ENCODE measurements around the gene LIPF.

The LIPF gene

GRCh38 chr10:88664142-88664541 lies at the start of gene LIPF:
Gene LIPF (plus strand): TSS chr10:88664442. CDS start chr10:88667298, 2,856 bp downstream.
- Mint-ChIP-seq H3K9me3 (no peaks in the 10 kb centered on the region), H3K36me3 (ENCODE audit: low read depth) (no peaks in the 10 kb centered on the region)

GRCh38 chr10:88616250-88616977 lies 47.8 kb upstream of the LIPF start:
- Mint-ChIP-seq H3K27ac (no peak overlapping the region), H3K9me3 (peaks cover 5% of the 10 kb centered on the region), H3K27me3 (no peaks in the 10 kb centered on the region), H3K36me3 (ENCODE audit: low read depth) (no peaks in the 10 kb centered on the region), H3K4me1 (ENCODE audit: low read depth) (no peaks in the 10 kb centered on the region), H3K4me3 (no peak overlapping the region)

More at GRCh38 chr10:88664142-88664541, at the start of gene LIPF:
- peaks cover 8% of the 10 kb centered on the region for H3K27me3 Mint-ChIP-seq
- H3K4me1 Mint-ChIP-seq (ENCODE audit: low read depth) = no peaks in the 10 kb centered on the region
- H3K27ac Mint-ChIP-seq = no peak within 1 kb of the TSS
- no peak within 1 kb of the TSS for H3K4me3 Mint-ChIP-seq

- H3K4me1 Mint-ChIP-seq (ENCODE audit: low read depth) = no peaks in the 10 kb centered on the region
- peaks cover 5% of the 10 kb centered on the region for H3K9me3 Mint-ChIP-seq
- no peaks in the 10 kb centered on the region for H3K27me3 Mint-ChIP-seq
- H3K27ac Mint-ChIP-seq = no peak overlapping the region
- no peaks in the 10 kb centered on the region for H3K36me3 Mint-ChIP-seq (ENCODE audit: low read depth)
- no peak overlapping the region for H3K4me3 Mint-ChIP-seq
Measured at GRCh38 chr10:88617772-88618300, 46.4 kb upstream of the LIPF start.

GRCh38 chr10:88618496-88618895 lies 45.7 kb upstream of the LIPF start:
- Mint-ChIP-seq H3K4me1 (ENCODE audit: low read depth) (no peaks in the 10 kb centered on the region), H3K27me3 (no peaks in the 10 kb centered on the region), H3K9me3 (no peaks in the 10 kb centered on the region), H3K36me3 (ENCODE audit: low read depth) (no peaks in the 10 kb centered on the region), H3K4me3 (no peak overlapping the region), H3K27ac (no peak overlapping the region)

- H3K27me3 Mint-ChIP-seq = no peaks in the 10 kb centered on the region
- H3K36me3 Mint-ChIP-seq (ENCODE audit: low read depth) = no peaks in the 10 kb centered on the region
- no peaks in the 10 kb centered on the region for H3K4me1 Mint-ChIP-seq (ENCODE audit: low read depth)
- H3K27ac Mint-ChIP-seq = no peak overlapping the region
- no peaks in the 10 kb centered on the region for H3K9me3 Mint-ChIP-seq
- no peak overlapping the region for H3K4me3 Mint-ChIP-seq
Measured at GRCh38 chr10:88620441-88620840, 43.8 kb upstream of the LIPF start.

GRCh38 chr10:88623835-88624234 lies 40.4 kb upstream of the LIPF start:
- H3K27me3 Mint-ChIP-seq = no peaks in the 10 kb centered on the region
- no peaks in the 10 kb centered on the region for H3K36me3 Mint-ChIP-seq (ENCODE audit: low read depth)

GRCh38 chr10:88624840-88625239 lies 39.4 kb upstream of the LIPF start:
- Mint-ChIP-seq H3K36me3 (ENCODE audit: low read depth) (no peaks in the 10 kb centered on the region), H3K9me3 (peaks cover 4% of the 10 kb centered on the region), H3K4me3 (no peak overlapping the region), H3K4me1 (ENCODE audit: low read depth) (no peaks in the 10 kb centered on the region), H3K27ac (no peak overlapping the region), H3K27me3 (no peaks in the 10 kb centered on the region)

More at GRCh38 chr10:88623835-88624234, 40.4 kb upstream of the LIPF start:
- H3K4me1 Mint-ChIP-seq (ENCODE audit: low read depth) = no peaks in the 10 kb centered on the region
- H3K27ac Mint-ChIP-seq = no peak overlapping the region
- no peak overlapping the region for H3K4me3 Mint-ChIP-seq
- peaks cover 4% of the 10 kb centered on the region for H3K9me3 Mint-ChIP-seq

- Mint-ChIP-seq H3K4me3 (no peak overlapping the region), H3K36me3 (ENCODE audit: low read depth) (no peaks in the 10 kb centered on the region), H3K9me3 (peaks cover 5% of the 10 kb centered on the region), H3K27me3 (peaks cover 25% of the 10 kb centered on the region), H3K4me1 (ENCODE audit: low read depth) (no peaks in the 10 kb centered on the region), H3K27ac (no peak overlapping the region)
Measured at GRCh38 chr10:88640186-88640585, 24.1 kb upstream of the LIPF start.

GRCh38 chr10:88642209-88642608 lies 22.0 kb upstream of the LIPF start:
- H3K4me1 Mint-ChIP-seq (ENCODE audit: low read depth) = no peaks in the 10 kb centered on the region
- H3K27me3 Mint-ChIP-seq = peaks cover 22% of the 10 kb centered on the region
- no peaks in the 10 kb centered on the region for H3K36me3 Mint-ChIP-seq (ENCODE audit: low read depth)
- no peak overlapping the region for H3K4me3 Mint-ChIP-seq
- no peak overlapping the region for H3K27ac Mint-ChIP-seq
- peaks cover 5% of the 10 kb centered on the region for H3K9me3 Mint-ChIP-seq

GRCh38 chr10:88642963-88643362 lies 21.3 kb upstream of the LIPF start:
- Mint-ChIP-seq H3K4me1 (ENCODE audit: low read depth) (no peaks in the 10 kb centered on the region), H3K4me3 (no peak overlapping the region), H3K36me3 (ENCODE audit: low read depth) (no peaks in the 10 kb centered on the region), H3K27me3 (peaks cover 19% of the 10 kb centered on the region), H3K27ac (no peak overlapping the region), H3K9me3 (peaks cover 5% of the 10 kb centered on the region)

GRCh38 chr10:88647061-88647615 lies 17.1 kb upstream of the LIPF start:
- no peaks in the 10 kb centered on the region for H3K36me3 Mint-ChIP-seq (ENCODE audit: low read depth)
- H3K9me3 Mint-ChIP-seq = no peaks in the 10 kb centered on the region
- no peak overlapping the region for H3K4me3 Mint-ChIP-seq
- no peaks in the 10 kb centered on the region for H3K4me1 Mint-ChIP-seq (ENCODE audit: low read depth)
- peaks cover 19% of the 10 kb centered on the region for H3K27me3 Mint-ChIP-seq
- no peak overlapping the region for H3K27ac Mint-ChIP-seq

- H3K27me3 Mint-ChIP-seq = peaks cover 21% of the 10 kb centered on the region
- no peaks in the 10 kb centered on the region for H3K36me3 Mint-ChIP-seq (ENCODE audit: low read depth)
- H3K4me3 Mint-ChIP-seq = no peak overlapping the region
- no peak overlapping the region for H3K27ac Mint-ChIP-seq
- H3K9me3 Mint-ChIP-seq = no peaks in the 10 kb centered on the region
- H3K4me1 Mint-ChIP-seq (ENCODE audit: low read depth) = no peaks in the 10 kb centered on the region
Measured at GRCh38 chr10:88651101-88651551, 13.1 kb upstream of the LIPF start.

GRCh38 chr10:88652616-88653015 lies 11.6 kb upstream of the LIPF start:
- no peaks in the 10 kb centered on the region for H3K36me3 Mint-ChIP-seq (ENCODE audit: low read depth)
- H3K27ac Mint-ChIP-seq = no peak overlapping the region
- H3K4me3 Mint-ChIP-seq = no peak overlapping the region
- H3K27me3 Mint-ChIP-seq = peaks cover 16% of the 10 kb centered on the region
- H3K9me3 Mint-ChIP-seq = no peaks in the 10 kb centered on the region
- no peaks in the 10 kb centered on the region for H3K4me1 Mint-ChIP-seq (ENCODE audit: low read depth)

- peaks cover 13% of the 10 kb centered on the region for H3K27me3 Mint-ChIP-seq
- no peaks in the 10 kb centered on the region for H3K9me3 Mint-ChIP-seq
- H3K4me1 Mint-ChIP-seq (ENCODE audit: low read depth) = no peaks in the 10 kb centered on the region
- no peak overlapping the region for H3K4me3 Mint-ChIP-seq
- H3K27ac Mint-ChIP-seq = no peak overlapping the region
- no peaks in the 10 kb centered on the region for H3K36me3 Mint-ChIP-seq (ENCODE audit: low read depth)
Measured at GRCh38 chr10:88657901-88658300, 6.3 kb upstream of the LIPF start.

- Mint-ChIP-seq H3K27ac (no peak overlapping the region), H3K36me3 (ENCODE audit: low read depth) (no peaks in the 10 kb centered on the region), H3K9me3 (no peaks in the 10 kb centered on the region), H3K4me3 (no peak overlapping the region), H3K27me3 (peaks cover 10% of the 10 kb centered on the region), H3K4me1 (ENCODE audit: low read depth) (no peaks in the 10 kb centered on the region)
Measured at GRCh38 chr10:88659725-88660597, 4.3 kb upstream of the LIPF start.

Measured in stimulated activated naive CD8-positive, alpha-beta T cell treated with anti-CD3 and anti-CD28 coated beads, Interleukin-15, Interleukin-2, amounts not matched to agents 100 ng/mL and 50 ng/mL, for 24 hours (primary cell).